ENCODE results near the gene DISP3. TPM values are rescaled to one million over a fixed set of nuclear protein-coding genes. Genes with fewer than 3 reads are reported as not detected.

Gene DISP3
- total and polyA plus RNA-seq, 9 donors, result 0.08 to 0.36 (median 0.23) TPM; not detected in 5

GRCh38 chr1:11519629-11520031 is 40.7 kb downstream of the DISP3 start:
- 84 to 87% (median 85%) methylated on average over 13 of the region's 13 CpGs for WGBS, 3 donors
- no peak for TF ChIP-seq POLR2A (IDR thresholded peaks at IDR 0.05)
- no peak for TF ChIP-seq CTCF (IDR thresholded peaks at IDR 0.05)
- TF ChIP-seq EP300 (IDR thresholded peaks at IDR 0.05), result no peak
- DNase-seq, result peak in 2 of 5 donors; percentile 6 to 18
- intact Hi-C loops (cut with DNase I), result no loop called here
- H3K27me3 ChIP-seq, result no peaks in the 10 kb centered on the region
- H3K4me1 ChIP-seq (ENCODE audit: insufficient read depth), result no peaks in the 10 kb centered on the region
- H3K36me3 ChIP-seq, result no peaks in the 10 kb centered on the region
- no peaks in the 10 kb centered on the region for H3K9me3 ChIP-seq
- H3K4me3 ChIP-seq, result no peak overlapping the region
- H3K27ac ChIP-seq, result no peak overlapping the region

- Histone ChIP-seq H3K9me3 (no peaks in the 10 kb centered on the region), H3K27ac (no peak overlapping the region), H3K27me3 (no peaks in the 10 kb centered on the region), H3K4me1 (ENCODE audit: insufficient read depth) (no peaks in the 10 kb centered on the region), H3K4me3 (no peak overlapping the region), H3K36me3 (no peaks in the 10 kb centered on the region)
- WGBS, 3 donors, result 92 to 96% (median 94%) methylated on average over 21 to 23 of the region's 23 CpGs
- TF ChIP-seq POLR2A (IDR thresholded peaks at IDR 0.05) (no peak), EP300 (IDR thresholded peaks at IDR 0.05) (no peak), CTCF (IDR thresholded peaks at IDR 0.05) (no peak)
- intact Hi-C loops (cut with DNase I), result no loop called here
- DNase-seq, result peak in 1 of 5 donors; percentile 14
Observed at GRCh38 chr1:11520531-11521233, 41.7 kb downstream of the DISP3 start.

GRCh38 chr1:11521582-11522399 is 42.8 kb downstream of the DISP3 start:
- H3K27ac ChIP-seq, result no peak overlapping the region
- no peaks in the 10 kb centered on the region for H3K9me3 ChIP-seq
- TF ChIP-seq CTCF (IDR thresholded peaks at IDR 0.05) (no peak), POLR2A (IDR thresholded peaks at IDR 0.05) (no peak), EP300 (IDR thresholded peaks at IDR 0.05) (no peak)
- intact Hi-C loops (cut with DNase I), result no loop called here
- no peaks in the 10 kb centered on the region for H3K4me1 ChIP-seq (ENCODE audit: insufficient read depth)
- no peak overlapping the region for H3K4me3 ChIP-seq
- WGBS, 3 donors, result 86 to 90% (median 87%) methylated on average over 12 of the region's 12 CpGs
- H3K36me3 ChIP-seq, result no peaks in the 10 kb centered on the region
- peak in 2 of 5 donors; percentile 1 to 6 for DNase-seq
- H3K27me3 ChIP-seq, result no peaks in the 10 kb centered on the region

GRCh38 chr1:11522400-11523235 is 43.7 kb downstream of the DISP3 start:
- Histone ChIP-seq H3K27ac (no peak overlapping the region), H3K27me3 (no peaks in the 10 kb centered on the region), H3K9me3 (no peaks in the 10 kb centered on the region), H3K4me1 (ENCODE audit: insufficient read depth) (no peaks in the 10 kb centered on the region), H3K4me3 (no peak overlapping the region), H3K36me3 (no peaks in the 10 kb centered on the region)
- DNase-seq, result peak in 1 of 5 donors; percentile 20
- intact Hi-C loops (cut with DNase I), result no loop called here
- TF ChIP-seq EP300 (IDR thresholded peaks at IDR 0.05) (no peak), CTCF (IDR thresholded peaks at IDR 0.05) (no peak), POLR2A (IDR thresholded peaks at IDR 0.05) (no peak)
- WGBS, 3 donors, result 75 to 84% (median 75%) methylated on average over 7 to 8 of the region's 8 CpGs

Measured in ovary (tissue), 9 donors.